HG03457 (cell line): Measurements from ENCODE around the gene GALE.

Source experiments
- ATAC-seq: cut with Tn5 transposase; IDR thresholded peaks from one replicate; pipeline ENCODE4 v1.9.1; 2021; ENCODE audit warnings: moderate number of reproducible peaks; ENCODE audit not compliant: unreplicated experiment

The GALE gene

GRCh38 chr1:23756676-23757075 lies 43.9 kb downstream of the GALE start:
- ATAC-seq, result no peak

GRCh38 chr1:23752909-23753308 lies 47.6 kb downstream of the GALE start:
- ATAC-seq, result no peak

- ATAC-seq, result no peak
These were observed 48.7 kb downstream of the GALE start for GRCh38 chr1:23751815-23752200.

DNA sequence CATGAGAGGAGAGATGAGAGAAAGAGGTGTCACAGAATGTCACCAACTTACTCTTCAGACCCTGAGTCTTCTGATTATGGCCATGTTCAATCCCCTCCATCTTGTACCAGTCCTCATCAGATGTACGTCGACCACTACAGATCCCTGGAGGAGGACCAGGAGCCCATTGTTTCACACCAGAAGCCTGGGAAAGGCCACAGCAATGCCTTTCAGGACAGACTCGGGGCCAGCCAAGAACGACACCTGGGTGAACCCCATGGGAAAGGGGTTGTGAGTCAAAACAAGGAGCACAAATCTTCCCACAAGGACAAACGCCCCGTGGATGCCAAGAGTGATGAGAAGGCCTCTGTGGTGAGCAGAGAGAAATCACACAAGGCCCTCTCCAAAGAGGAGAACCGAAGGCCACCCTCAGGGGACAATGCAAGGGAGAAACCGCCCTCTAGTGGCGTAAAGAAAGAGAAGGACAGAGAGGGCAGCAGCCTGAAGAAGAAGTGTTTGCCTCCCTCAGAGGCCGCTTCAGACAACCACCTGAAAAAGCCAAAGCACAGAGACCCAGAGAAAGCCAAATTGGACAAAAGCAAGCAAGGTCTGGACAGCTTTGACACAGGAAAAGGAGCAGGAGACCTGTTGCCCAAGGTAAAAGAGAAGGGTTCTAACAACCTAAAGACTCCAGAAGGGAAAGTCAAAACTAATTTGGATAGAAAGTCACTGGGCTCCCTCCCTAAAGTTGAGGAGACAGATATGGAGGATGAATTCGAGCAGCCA lies 49.3 kb downstream of the GALE start:
- ATAC-seq, result no peak

DNA sequence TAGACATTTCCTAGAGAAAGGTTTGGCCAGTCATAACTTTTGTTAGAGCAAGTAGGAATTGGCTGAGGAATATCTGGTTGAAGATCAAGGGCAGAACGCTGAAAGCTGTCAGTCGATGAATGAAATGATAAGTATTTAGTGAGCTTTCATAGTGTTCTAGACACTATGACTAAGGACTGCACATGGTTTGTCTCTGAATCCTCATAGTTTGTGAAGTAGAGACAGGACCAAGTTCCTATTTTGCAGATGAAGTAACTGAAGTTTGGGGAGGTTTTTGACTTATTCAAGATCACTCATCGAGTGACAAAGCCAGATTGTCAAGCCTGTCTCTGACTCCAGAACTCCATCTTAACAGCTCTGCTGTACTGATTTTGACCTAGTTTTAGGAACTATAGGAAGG lies 52.5 kb downstream of the GALE start:
- ATAC-seq, result no peak
